H7 (cell line): ENCODE measurements around the gene MACF1. TPM values are rescaled to one million over a fixed set of nuclear protein-coding genes. Genes with fewer than 3 reads are reported as not detected.

ENCODE experiments used
- DNase-seq: peaks from one replicate; pipeline ENCODE4 v3.0.0; 2012
- H3K27me3 ChIP-seq: 2 replicates; pipeline ENCODE4 v1.6.0; 2011; ENCODE audit warnings: mild to moderate bottlenecking, low read length; ENCODE audit not compliant: control insufficient read depth, insufficient read depth
- H3K36me3 ChIP-seq: replicated peaks from 2 replicates; pipeline ENCODE4 v1.5.1; 2011; ENCODE audit warnings: low read length; ENCODE audit not compliant: control insufficient read depth, insufficient read depth
- H3K4me3 ChIP-seq: 2 replicates; pipeline ENCODE4 v1.5.1; 2011; ENCODE audit warnings: low read depth, mild to moderate bottlenecking, control low read depth, low read length, moderate library complexity; ENCODE audit not compliant: insufficient read depth
- total RNA-seq: library from RNA; depleted of rRNA; stranded (reverse); fragments of >200 nt; shearing (Covaris generic); gene quantifications from 2 replicates; pipeline ENCODE4 v1.2.3, GENCODE V29; 2014

MACF1 gene
- total RNA-seq, 1 experiment from 2014 or later = 102 TPM

DNA sequence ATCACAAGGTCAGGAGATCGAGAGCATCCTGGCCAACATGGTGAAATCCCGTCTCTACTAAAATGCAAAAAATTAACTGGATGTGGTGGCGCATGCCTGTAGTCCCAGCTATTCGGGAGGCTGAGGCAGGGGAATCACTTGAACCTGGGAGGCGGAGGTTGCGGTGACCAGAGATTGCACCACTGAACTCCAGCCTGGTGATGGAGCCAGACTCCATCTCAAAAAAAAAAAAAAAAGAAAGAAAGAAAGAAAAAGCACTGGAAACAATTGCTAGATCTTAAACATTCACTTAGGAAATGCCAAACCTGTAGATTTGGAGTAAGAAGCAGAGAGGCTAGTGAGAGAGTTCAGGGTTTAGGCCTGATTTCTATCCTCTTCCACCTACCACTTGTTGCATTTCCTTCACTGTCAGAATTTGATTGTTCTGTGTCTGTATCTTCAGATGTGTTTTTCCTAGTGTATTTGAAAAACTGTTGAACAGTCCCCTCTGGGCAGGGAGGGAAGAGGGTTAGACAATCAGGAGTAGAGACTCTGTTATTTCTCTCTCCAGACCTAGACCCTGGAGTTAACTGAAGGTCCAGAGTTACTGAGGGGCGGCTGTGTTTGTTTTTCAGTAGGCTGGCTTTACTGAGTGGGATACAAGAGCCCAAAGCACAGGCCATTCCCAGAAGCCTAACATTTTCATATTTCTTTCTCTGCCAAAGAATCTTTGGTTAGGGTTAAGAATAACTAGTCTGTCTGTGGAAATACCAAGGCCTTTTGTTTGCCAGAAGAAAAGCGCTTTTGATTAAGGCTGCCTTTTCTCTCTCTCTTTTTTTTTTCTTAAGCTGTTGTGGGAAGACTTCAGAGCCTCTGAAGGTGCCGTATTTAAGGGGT is 31.1 kb upstream of the MACF1 start:
- no peak for DNase-seq
- Histone ChIP-seq H3K27me3 (no peaks in the 10 kb centered on the region), H3K4me3 (no peak overlapping the region), H3K36me3 (no peaks in the 10 kb centered on the region)

- no peak for DNase-seq
- H3K36me3 ChIP-seq = no peaks in the 10 kb centered on the region
- no peaks in the 10 kb centered on the region for H3K27me3 ChIP-seq
- H3K4me3 ChIP-seq = no peak overlapping the region
Observed at GRCh38 chr1:39173995-39174380, 30.5 kb upstream of the MACF1 start.

- DNase-seq = no peak
- H3K4me3 ChIP-seq = no peak overlapping the region
- H3K36me3 ChIP-seq = no peaks in the 10 kb centered on the region
- no peaks in the 10 kb centered on the region for H3K27me3 ChIP-seq
Observed at GRCh38 chr1:39174390-39175081, 30.0 kb upstream of the MACF1 start.

- H3K27me3 ChIP-seq = no peaks in the 10 kb centered on the region
- H3K4me3 ChIP-seq = no peak overlapping the region
- no peaks in the 10 kb centered on the region for H3K36me3 ChIP-seq
- DNase-seq = no peak
Observed at GRCh38 chr1:39177706-39178105, 26.8 kb upstream of the MACF1 start.

GRCh38 chr1:39178541-39179431 is 25.7 kb upstream of the MACF1 start:
- Histone ChIP-seq H3K36me3 (no peaks in the 10 kb centered on the region), H3K27me3 (no peaks in the 10 kb centered on the region), H3K4me3 (no peak overlapping the region)
- no peak for DNase-seq

GRCh38 chr1:39181311-39181710 is 23.2 kb upstream of the MACF1 start:
- H3K4me3 ChIP-seq = no peak overlapping the region
- no peaks in the 10 kb centered on the region for H3K27me3 ChIP-seq
- no peak for DNase-seq
- no peaks in the 10 kb centered on the region; the same call in 1 of the 2 replicates for H3K36me3 ChIP-seq

- no peak for DNase-seq
- no peaks in the 10 kb centered on the region for H3K27me3 ChIP-seq
- H3K36me3 ChIP-seq = no peaks in the 10 kb centered on the region; the same call in 1 of the 2 replicates
- no peak overlapping the region for H3K4me3 ChIP-seq
Observed at GRCh38 chr1:39182804-39183203, 21.7 kb upstream of the MACF1 start.

DNA sequence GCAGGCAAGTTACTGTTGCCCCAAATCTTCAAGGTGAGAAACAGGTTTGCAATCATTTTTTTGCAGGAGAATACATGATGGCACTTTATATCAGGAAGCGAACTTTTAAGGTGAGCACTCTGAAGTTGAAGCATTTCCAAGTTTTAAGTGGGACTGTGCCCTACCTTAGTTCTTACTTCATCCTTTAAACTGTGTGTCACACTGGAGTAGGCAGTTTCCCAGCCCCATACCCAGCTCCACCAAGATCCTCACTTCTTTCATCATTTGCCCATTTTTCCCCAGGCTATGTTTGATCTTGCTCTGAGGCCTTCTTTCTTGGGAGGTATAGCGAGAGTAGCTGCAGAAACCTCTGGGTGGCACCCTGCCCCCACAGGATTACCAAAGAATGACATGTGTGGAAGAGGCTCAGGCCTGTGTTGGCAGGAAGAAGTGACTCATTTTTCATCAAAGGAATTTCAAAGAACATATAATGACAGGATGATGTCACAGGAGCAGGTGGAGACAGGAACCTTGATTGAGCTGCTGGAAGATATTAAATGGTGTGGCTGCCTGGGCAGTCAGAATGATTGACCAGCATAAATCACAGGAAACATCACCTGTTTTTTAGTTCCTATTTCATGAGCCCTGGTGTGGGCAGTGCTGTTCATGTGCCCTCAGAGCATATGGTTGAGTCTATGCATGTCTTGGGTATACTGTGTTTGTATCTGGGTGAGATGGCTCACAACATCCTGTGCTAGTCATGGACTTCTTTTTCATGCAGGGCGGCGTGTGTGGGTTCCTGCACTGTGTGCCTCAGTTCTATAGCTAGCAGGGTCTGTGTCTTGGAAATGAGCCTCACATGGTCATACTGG is 20.8 kb upstream of the MACF1 start:
- DNase-seq = peak; percentile 51
- Histone ChIP-seq H3K4me3 (no peak overlapping the region), H3K36me3 (no peaks in the 10 kb centered on the region; the same call in 1 of the 2 replicates), H3K27me3 (no peaks in the 10 kb centered on the region)

DNA sequence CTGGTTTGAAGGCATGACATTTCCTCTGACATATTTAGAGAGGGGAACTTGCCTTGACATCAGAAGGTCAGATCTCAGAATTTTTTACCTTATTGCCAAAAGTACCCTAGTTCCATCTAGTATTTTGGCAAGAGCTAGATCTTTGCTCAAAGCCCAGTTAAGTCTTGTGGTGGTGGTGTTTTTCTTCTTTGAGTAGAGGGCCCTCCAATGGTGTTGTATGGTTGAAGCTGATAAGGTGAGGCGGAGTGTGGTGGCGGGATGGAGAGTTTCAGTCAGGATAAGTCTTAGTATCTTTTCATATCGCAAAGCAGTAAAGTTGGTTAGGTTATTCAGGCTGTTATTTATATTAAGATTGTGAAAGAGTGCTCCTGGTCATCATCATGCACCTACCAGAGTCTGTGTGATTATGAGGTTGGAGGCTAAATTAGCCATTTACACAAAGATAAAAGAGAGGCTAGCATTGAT is 20.1 kb upstream of the MACF1 start:
- H3K4me3 ChIP-seq = no peak overlapping the region
- no peaks in the 10 kb centered on the region; the same call in 1 of the 2 replicates for H3K36me3 ChIP-seq
- no peaks in the 10 kb centered on the region for H3K27me3 ChIP-seq
- DNase-seq = no peak

- H3K36me3 ChIP-seq = no peaks in the 10 kb centered on the region; the same call in 1 of the 2 replicates
- H3K27me3 ChIP-seq = no peaks in the 10 kb centered on the region
- no peak for DNase-seq
- no peak overlapping the region for H3K4me3 ChIP-seq
Observed at GRCh38 chr1:39187275-39188046, 17.0 kb upstream of the MACF1 start.

- no peak for DNase-seq
- Histone ChIP-seq H3K4me3 (no peak overlapping the region), H3K27me3 (no peaks in the 10 kb centered on the region), H3K36me3 (no peaks in the 10 kb centered on the region)
Observed at GRCh38 chr1:39189592-39190041, 14.9 kb upstream of the MACF1 start.

GRCh38 chr1:39190096-39190495 is 14.4 kb upstream of the MACF1 start:
- no peaks in the 10 kb centered on the region for H3K36me3 ChIP-seq
- no peak overlapping the region for H3K4me3 ChIP-seq
- no peak for DNase-seq
- no peaks in the 10 kb centered on the region for H3K27me3 ChIP-seq
